CD14-positive monocyte (primary cell): ENCODE measurements around the gene CABP1. TPM values are rescaled to one million over a fixed set of nuclear protein-coding genes. Genes with fewer than 3 reads are reported as not detected.

Source experiments
- DNase-seq, 3 donors: peaks; one replicate each; pipeline ENCODE4 v3.0.0-alpha.2; 2011 to 2022
- H2AFZ ChIP-seq: 2 replicates; pipeline ENCODE4 v1.6.0; 2012; ENCODE audit warnings: mild to moderate bottlenecking, low read depth, low read length, inconsistent platforms; ENCODE audit not compliant: insufficient read depth, poor library complexity, severe bottlenecking
- H3K27ac ChIP-seq, 2 donors: 1 replicate in 1 of 2; 2 replicates in 1 of 2; pipeline ENCODE4 v1.5.1; 2012 to 2013; ENCODE audit warnings: low read length in 2 of 2, control low read depth in 1 of 2, inconsistent platforms in 1 of 2, low read depth in 1 of 2, mild to moderate bottlenecking in 1 of 2
- H3K27me3 ChIP-seq, 2 donors: one replicate each; pipeline versions ENCODE4 v1.6.0 to v1.6.1; 2011 to 2013; ENCODE audit warnings: low read length in 2 of 2; ENCODE audit not compliant: control insufficient read depth in 2 of 2, insufficient read depth in 2 of 2
- H3K36me3 ChIP-seq, 2 donors: replicated peaks in 1 of 2; 1 replicate in 1 of 2; 2 replicates in 1 of 2; pipeline versions ENCODE4 v1.5.1 to v1.6.1; 2012 to 2013; ENCODE audit warnings: low read length in 2 of 2, control low read depth in 1 of 2, inconsistent platforms in 1 of 2, mild to moderate bottlenecking in 1 of 2; ENCODE audit not compliant: insufficient read depth in 2 of 2, control insufficient read depth in 1 of 2
- H3K4me1 ChIP-seq, 2 donors: 1 replicate in 1 of 2; 2 replicates in 1 of 2; pipeline versions ENCODE4 v1.5.1 to v1.6.1; 2012 to 2013; ENCODE audit warnings: low read length in 2 of 2, control low read depth in 1 of 2, inconsistent platforms in 1 of 2, mild to moderate bottlenecking in 1 of 2, moderate library complexity in 1 of 2; ENCODE audit not compliant: insufficient read depth in 2 of 2, control insufficient read depth in 1 of 2
- H3K4me2 ChIP-seq: replicated peaks from 2 replicates; pipeline ENCODE3; 2012; ENCODE audit warnings: low read length, moderate library complexity, mild to moderate bottlenecking; ENCODE audit not compliant: poor library complexity, severe bottlenecking; ENCODE audit errors: extremely low read depth
- H3K4me3 ChIP-seq, 3 experiments: fragments of 200-600 bp in 1 of 3; sonication (generic) in 1 of 3; replicated peaks in 1 of 3; 1 replicate in 2 of 3; 2 replicates in 1 of 3; pipeline ENCODE4 v1.5.1; 2011 to 2013; ENCODE audit warnings: low read length in 3 of 3, mild to moderate bottlenecking in 3 of 3, control low read depth in 2 of 3, low read depth in 2 of 3, inconsistent platforms in 1 of 3, moderate library complexity in 1 of 3
- H3K79me2 ChIP-seq: 2 replicates; pipeline ENCODE4 v1.6.0; 2012; ENCODE audit warnings: mild to moderate bottlenecking, control low read depth, inconsistent platforms, low read length, moderate library complexity; ENCODE audit not compliant: insufficient read depth
- H3K9ac ChIP-seq: 2 replicates; pipeline ENCODE4 v1.6.0; 2017; ENCODE audit warnings: low read length, mild to moderate bottlenecking; ENCODE audit not compliant: insufficient read depth, poor library complexity, severe bottlenecking
- H3K9me3 ChIP-seq, 2 donors: replicated peaks in 1 of 2; 1 replicate in 1 of 2; 2 replicates in 1 of 2; pipeline versions ENCODE4 v1.5.1 to v1.6.1; 2012 to 2013; ENCODE audit warnings: low read length in 2 of 2, control low read depth in 1 of 2; ENCODE audit not compliant: control insufficient read depth in 1 of 2, insufficient read depth in 1 of 2
- H4K20me1 ChIP-seq: 2 replicates; pipeline ENCODE4 v1.6.0; 2012; ENCODE audit warnings: mild to moderate bottlenecking, low read length, control low read depth, moderate library complexity; ENCODE audit not compliant: insufficient read depth
- H3K27ac Mint-ChIP-seq, 7 donors: one replicate each; pipeline ENCODE4 v1.8.0; 2020; ENCODE audit warnings: mild to moderate bottlenecking in 7 of 7, mixed read lengths in 7 of 7, moderate library complexity in 6 of 7, inconsistent platforms in 2 of 7
- H3K27me3 Mint-ChIP-seq, 3 donors: one replicate each; pipeline ENCODE4 v1.8.0; 2021 to 2022; ENCODE audit warnings: low read depth in 3 of 3, mild to moderate bottlenecking in 3 of 3, mixed read lengths in 3 of 3, moderate library complexity in 3 of 3, inconsistent platforms in 1 of 3
- H3K36me3 Mint-ChIP-seq, 2 donors: one replicate each; pipeline ENCODE4 v1.8.0; 2020; ENCODE audit warnings: mixed read lengths in 2 of 2, inconsistent platforms in 1 of 2, mild to moderate bottlenecking in 1 of 2
- H3K4me1 Mint-ChIP-seq: one replicate; pipeline ENCODE4 v1.8.0; 2020; ENCODE audit warnings: mild to moderate bottlenecking, mixed read lengths
- H3K4me3 Mint-ChIP-seq, 2 donors: one replicate each; pipeline ENCODE4 v1.8.0; 2020; ENCODE audit warnings: mild to moderate bottlenecking in 2 of 2, mixed read lengths in 2 of 2, moderate library complexity in 1 of 2
- H3K9me3 Mint-ChIP-seq, 7 donors: one replicate each; pipeline ENCODE4 v1.8.0; 2020 to 2022; ENCODE audit warnings: mixed read lengths in 7 of 7, mild to moderate bottlenecking in 6 of 7, moderate library complexity in 6 of 7, inconsistent platforms in 2 of 7
- CTCF ChIP-seq: fragments of 200-600 bp; IDR thresholded peaks from one replicate; pipeline ENCODE4 v1.8.0; 2022; ENCODE audit warnings: antibody characterized with exemption, mild to moderate bottlenecking
- WGBS: methylation state at CpG from one replicate; pipeline ENCODE4 v1.1.5; 2013; ENCODE audit warnings: missing lambda C conversion rate; ENCODE audit not compliant: insufficient coverage; 5-methylcytosine and 5-hydroxymethylcytosine counted together
- intact Hi-C, 2 donors: fragments of 100-400 bp; cut with micrococcal nuclease; formaldehyde crosslinking; loops; one replicate each; pipeline versions ENCODE4 v1.15.0 to v1.15.1; 2023
- polyA plus RNA-seq, 3 donors: library from polyadenylated mRNA; depleted of rRNA in 1 of 3; unstranded in 2 of 3; stranded (reverse) in 1 of 3; fragments of 300-500 nt in 2 of 3; fragments of >200 nt in 1 of 3; fragmentation: Illumina TruSeq in 2 of 3; gene quantifications; 1 replicate in 2 of 3; 2 replicates in 1 of 3; pipeline ENCODE4 v1.2.3, GENCODE V29; 2012 to 2021

Gene CABP1
- polyA plus RNA-seq, 3 donors = 0.19 to 0.43 TPM; not detected in 1

- Mint-ChIP-seq H3K4me3 (no peak overlapping the region), H3K36me3 (no peaks in the 10 kb centered on the region), H3K4me1 (peaks cover 33% of the 10 kb centered on the region), H3K27ac (no peak overlapping the region), H3K9me3 (no peaks in the 10 kb centered on the region), H3K27me3 (peaks cover 0 to 3% (median 2%) of the 10 kb centered on the region in 3 donors)
- Histone ChIP-seq H3K27me3 (no peaks in the 10 kb centered on the region), H3K36me3 (no peaks in the 10 kb centered on the region), H3K4me2 (no peak overlapping the region), H3K27ac (no peak overlapping the region), H3K4me1 (peaks cover 37 to 39% of the 10 kb centered on the region in 2 donors), H3K4me3 (no peak overlapping the region), H3K9me3 (no peaks in the 10 kb centered on the region), H3K79me2 (no peaks in the 10 kb centered on the region), H4K20me1 (no peaks in the 10 kb centered on the region), H2AFZ (no peak overlapping the region), H3K9ac (no peak overlapping the region)
- intact Hi-C loops = loop anchor here in 1 of 2 donors (1.0 kb wide), 1 partner anchor 14 kb away; no protein-coding TSS in a partner anchor
- DNase-seq = no peak
- TF ChIP-seq CTCF = no peak
- 100% methylated on average over 1 of the region's 3 CpGs for WGBS
Observed at GRCh38 chr12:120597861-120598260, 42.6 kb upstream of the CABP1 start.

DNA sequence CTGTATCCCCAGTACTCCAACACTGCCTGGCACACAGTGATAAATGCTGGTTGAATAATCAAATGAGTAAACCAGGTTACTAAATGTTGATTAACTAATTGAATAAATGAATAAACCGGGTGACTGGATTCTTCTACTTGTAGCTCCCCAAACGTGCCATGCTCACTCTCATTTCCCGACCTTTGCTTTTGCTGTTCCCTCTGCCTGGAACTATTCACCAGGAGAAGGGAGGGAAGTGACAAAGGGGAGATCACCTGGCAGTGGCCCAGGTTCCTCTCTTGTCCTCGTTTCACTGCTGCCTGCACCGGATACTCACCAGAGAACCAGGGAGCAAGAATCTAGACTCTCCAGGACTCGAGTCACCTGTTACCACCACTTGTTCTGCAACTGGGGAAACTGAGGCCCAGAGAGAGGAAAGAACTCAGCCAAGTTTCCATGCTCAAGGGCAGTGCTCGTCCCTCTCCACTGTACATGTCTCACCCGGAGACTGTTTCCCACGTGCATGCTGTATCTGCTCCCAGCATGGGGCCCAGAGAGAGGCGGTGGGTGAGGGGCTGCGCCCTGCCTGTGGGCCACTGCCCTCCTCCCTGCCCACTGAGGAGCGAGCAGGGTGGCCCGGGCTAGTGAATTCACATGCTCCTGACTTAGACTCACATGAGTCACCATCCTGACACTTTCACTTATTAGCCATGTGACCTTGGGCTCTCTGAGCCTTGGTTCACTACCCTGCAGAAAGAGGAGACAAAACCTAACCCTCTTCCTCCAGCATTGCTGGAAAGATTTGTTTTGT, 41.6 kb upstream of the CABP1 start:
- Histone ChIP-seq H3K9me3 (no peaks in the 10 kb centered on the region), H2AFZ (no peak overlapping the region), H3K79me2 (no peaks in the 10 kb centered on the region), H3K4me2 (peak overlapping the region; percentile 38), H3K27ac (peak overlapping the region; percentile 19 to 58), H4K20me1 (no peaks in the 10 kb centered on the region), H3K9ac (no peak overlapping the region), H3K4me3 (no peak overlapping the region), H3K4me1 (peaks cover 39 to 42% of the 10 kb centered on the region in 2 donors), H3K27me3 (no peaks in the 10 kb centered on the region), H3K36me3 (no peaks in the 10 kb centered on the region)
- H3K27ac Mint-ChIP-seq = peak overlapping the region in 6 of 7 donors; percentile 10 to 74 (median 50)
- H3K27me3 Mint-ChIP-seq = peaks cover 0 to 3% (median 2%) of the 10 kb centered on the region in 3 donors
- H3K9me3 Mint-ChIP-seq = no peaks in the 10 kb centered on the region
- WGBS = 58% methylated on average over 10 of the region's 13 CpGs
- intact Hi-C loops = loop anchor here in 1 of 2 donors (1.0 kb wide), 1 partner anchor 15 kb away; no protein-coding TSS in a partner anchor
- H3K4me3 Mint-ChIP-seq = no peak overlapping the region
- no peak for TF ChIP-seq CTCF
- peak; percentile 71 to 89 (median 83) for DNase-seq
- no peaks in the 10 kb centered on the region for H3K36me3 Mint-ChIP-seq
- peaks cover 35% of the 10 kb centered on the region for H3K4me1 Mint-ChIP-seq
